HG02610 (cell line): Measurements from ENCODE around the gene PLCXD3.
"Not testable (repeated sequence)": the region's sequence is repeated elsewhere in the genome, so short reads cannot be mapped to it uniquely, and the experiment has no call there.

Experiments used
- ATAC-seq: cut with Tn5 transposase; IDR thresholded peaks from one replicate; pipeline ENCODE4 v1.9.1; 2021; ENCODE audit warnings: mild to moderate bottlenecking, moderate library complexity; ENCODE audit not compliant: unreplicated experiment

The PLCXD3 gene

GRCh38 chr5:41493490-41494126 lies 16.8 kb downstream of the PLCXD3 start:
- not testable (repeated sequence) for ATAC-seq

GRCh38 chr5:41485533-41485932 lies 24.9 kb downstream of the PLCXD3 start:
- no peak for ATAC-seq

GRCh38 chr5:41482715-41483114 lies 27.7 kb downstream of the PLCXD3 start:
- peak; percentile 78 for ATAC-seq

GRCh38 chr5:41482173-41482572 lies 28.2 kb downstream of the PLCXD3 start:
- ATAC-seq, result no peak

GRCh38 chr5:41471571-41472208 lies 38.7 kb downstream of the PLCXD3 start:
- not testable (repeated sequence) for ATAC-seq

GRCh38 chr5:41465493-41466171 lies 44.8 kb downstream of the PLCXD3 start:
- no peak for ATAC-seq

- ATAC-seq, result no peak
These were observed 50.8 kb downstream of the PLCXD3 start for GRCh38 chr5:41459557-41459956.

- ATAC-seq, result no peak
These were observed 53.3 kb downstream of the PLCXD3 start for GRCh38 chr5:41457094-41457493.

- no peak for ATAC-seq
These were observed 57.9 kb downstream of the PLCXD3 start for GRCh38 chr5:41452506-41452905.

GRCh38 chr5:41447650-41448510 lies 62.5 kb downstream of the PLCXD3 start:
- no peak for ATAC-seq

GRCh38 chr5:41445937-41446563 lies 64.4 kb downstream of the PLCXD3 start:
- ATAC-seq, result no peak

- no peak for ATAC-seq
These were observed 75.1 kb downstream of the PLCXD3 start for GRCh38 chr5:41435276-41435675.

- no peak for ATAC-seq
These were observed 76.7 kb downstream of the PLCXD3 start for GRCh38 chr5:41433552-41434181.

- ATAC-seq, result no peak
These were observed 77.7 kb downstream of the PLCXD3 start for GRCh38 chr5:41432481-41433253.

- ATAC-seq, result no peak
These were observed 82.9 kb downstream of the PLCXD3 start for GRCh38 chr5:41427505-41427904.

- ATAC-seq, result no peak
These were observed 84.7 kb downstream of the PLCXD3 start for GRCh38 chr5:41425736-41426135.

GRCh38 chr5:41420492-41421067 lies 89.8 kb downstream of the PLCXD3 start:
- ATAC-seq, result no peak

GRCh38 chr5:41418220-41419031 lies 92.0 kb downstream of the PLCXD3 start:
- ATAC-seq, result no peak
